ENCODE results near the gene JPH2.

DNA sequence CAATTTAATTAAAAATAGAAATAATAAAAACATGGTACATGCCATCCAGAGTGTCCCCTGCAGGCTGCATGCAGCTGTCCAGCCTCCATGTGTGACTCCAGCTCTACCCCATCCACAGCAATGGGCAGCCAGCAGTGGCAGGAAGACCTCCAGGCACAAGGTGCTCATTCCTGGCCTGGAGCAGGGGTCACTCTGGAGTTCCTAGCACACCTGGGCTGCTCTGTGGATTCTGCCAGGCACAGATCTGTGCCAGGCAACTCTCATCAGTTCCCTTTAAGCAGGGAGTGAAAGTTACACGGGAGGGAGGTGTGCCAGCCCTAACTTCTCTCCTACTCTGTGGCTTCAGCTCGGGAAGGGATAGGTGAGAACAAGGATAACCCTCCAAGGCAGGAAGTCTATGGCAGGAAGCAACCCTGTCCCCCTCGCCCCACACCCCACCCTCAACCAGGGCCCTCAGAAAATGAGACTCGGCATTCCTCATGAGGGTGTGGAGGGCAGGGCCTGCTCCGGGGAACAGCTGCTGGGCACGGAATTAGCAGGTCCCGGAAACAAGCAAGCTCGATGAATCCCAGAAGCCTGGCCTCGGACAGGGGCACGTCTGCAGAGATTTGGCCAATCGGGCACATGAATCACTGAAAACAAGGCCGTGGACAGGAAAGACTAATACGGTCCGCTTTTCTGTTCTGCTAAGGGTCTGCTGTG is 10.0 kb downstream of the JPH2 start:
- TF ChIP-seq CTCF (conservative IDR thresholded peaks at IDR 0.05; ENCODE audit: low read depth, low read length): no peak
- TF ChIP-seq CHD1 (IDR thresholded peaks at IDR 0.05; ENCODE audit: low read depth, low read length): no peak
